ENCODE data around the gene FANCF.

GRCh38 chr11:22640862-22641261, 15.2 kb upstream of the FANCF start:
- TF ChIP-seq CTCF (IDR thresholded peaks at IDR 0.05; ENCODE audit: low read depth, low read length, poor library complexity, severe bottlenecking) (no peak), EZH2phosphoT487 (IDR thresholded peaks at IDR 0.05; ENCODE audit: borderline replicate concordance, low read length) (no peak)

Data from DOHH2 (cell line).